ENCODE measurements around the gene OR7C1. TPM values are rescaled to one million over a fixed set of nuclear protein-coding genes. Genes with fewer than 3 reads are reported as not detected.
"Not testable (repeated sequence)": the region's sequence is repeated elsewhere in the genome, so short reads cannot be mapped to it uniquely, and the experiment has no call there.

Gene OR7C1
- total and polyA plus RNA-seq, 4 donors = 0.13 TPM; not detected in 3

GRCh38 chr19:14772995-14773394 lies 62.0 kb downstream of the OR7C1 start:
- Histone ChIP-seq H3K27me3 (ENCODE audit: control insufficient read depth in 1 of 2, insufficient read depth in 2 of 2, low read length in 1 of 2) (no peaks in the 10 kb centered on the region), H3K4me1 (ENCODE audit: control insufficient read depth in 1 of 2, insufficient read depth in 2 of 2, low read length in 2 of 2) (no peaks in the 10 kb centered on the region), H3K36me3 (ENCODE audit: control insufficient read depth in 1 of 2, insufficient read depth in 2 of 2, low read length in 1 of 2) (no peaks in the 10 kb centered on the region), H3K4me3 (ENCODE audit: low read length in 2 of 2) (no peak overlapping the region), H3K27ac (ENCODE audit: low read depth in 1 of 2, low read length in 2 of 2) (no peak overlapping the region), H3K9me3 (ENCODE audit: control insufficient read depth, low read length) (peaks cover 2% of the 10 kb centered on the region)
- 89 to 93% methylated on average over 7 of the region's 7 CpGs for WGBS, 2 donors
- no peak for ATAC-seq (ENCODE audit: low FRiP score)
- intact Hi-C loops (cut with DNase I) = no loop called here
- peak in 1 of 2 donors; percentile 2 for DNase-seq

GRCh38 chr19:14772467-14772866 lies 62.5 kb downstream of the OR7C1 start:
- WGBS, 2 donors = 77 to 83% methylated on average over 8 of the region's 8 CpGs
- Histone ChIP-seq H3K27ac (ENCODE audit: low read depth in 1 of 2, low read length in 2 of 2) (no peak overlapping the region), H3K4me1 (ENCODE audit: control insufficient read depth in 1 of 2, insufficient read depth in 2 of 2, low read length in 2 of 2) (no peaks in the 10 kb centered on the region), H3K36me3 (ENCODE audit: control insufficient read depth in 1 of 2, insufficient read depth in 2 of 2, low read length in 1 of 2) (no peaks in the 10 kb centered on the region), H3K4me3 (ENCODE audit: low read length in 2 of 2) (no peak overlapping the region), H3K9me3 (ENCODE audit: control insufficient read depth, low read length) (peaks cover 2% of the 10 kb centered on the region), H3K27me3 (ENCODE audit: control insufficient read depth in 1 of 2, insufficient read depth in 2 of 2, low read length in 1 of 2) (no peaks in the 10 kb centered on the region)
- intact Hi-C loops (cut with DNase I) = no loop called here
- DNase-seq = no peak
- ATAC-seq (ENCODE audit: low FRiP score) = no peak

- Histone ChIP-seq H3K4me3 (ENCODE audit: low read length in 2 of 2) (no peak overlapping the region), H3K9me3 (ENCODE audit: control insufficient read depth, low read length) (no peaks in the 10 kb centered on the region), H3K36me3 (ENCODE audit: control insufficient read depth in 1 of 2, insufficient read depth in 2 of 2, low read length in 1 of 2) (no peaks in the 10 kb centered on the region), H3K27me3 (ENCODE audit: control insufficient read depth in 1 of 2, insufficient read depth in 2 of 2, low read length in 1 of 2) (no peaks in the 10 kb centered on the region), H3K4me1 (ENCODE audit: control insufficient read depth in 1 of 2, insufficient read depth in 2 of 2, low read length in 2 of 2) (no peaks in the 10 kb centered on the region), H3K27ac (ENCODE audit: low read depth in 1 of 2, low read length in 2 of 2) (no peak overlapping the region)
- intact Hi-C loops (cut with DNase I) = no loop called here
- ATAC-seq (ENCODE audit: low FRiP score) = no peak
- 73 to 75% methylated on average over 11 of the region's 11 CpGs for WGBS, 2 donors
- DNase-seq = peak in 1 of 2 donors; percentile 44
Measured at GRCh38 chr19:14770944-14771839, 63.8 kb downstream of the OR7C1 start.

GRCh38 chr19:14770136-14770535 lies 64.8 kb downstream of the OR7C1 start:
- H3K36me3 ChIP-seq (ENCODE audit: control insufficient read depth in 1 of 2, insufficient read depth in 2 of 2, low read length in 1 of 2) = no peaks in the 10 kb centered on the region
- no peaks in the 10 kb centered on the region for H3K4me1 ChIP-seq (ENCODE audit: control insufficient read depth in 1 of 2, insufficient read depth in 2 of 2, low read length in 2 of 2)
- DNase-seq (peak in 1 of 2 donors; percentile 23), ATAC-seq (ENCODE audit: low FRiP score) (no peak)
- H3K4me3 ChIP-seq (ENCODE audit: low read length in 2 of 2) = no peak overlapping the region
- intact Hi-C loops (cut with DNase I) = no loop called here
- H3K27ac ChIP-seq (ENCODE audit: low read depth in 1 of 2, low read length in 2 of 2) = no peak overlapping the region
- H3K9me3 ChIP-seq (ENCODE audit: control insufficient read depth, low read length) = no peaks in the 10 kb centered on the region
- H3K27me3 ChIP-seq (ENCODE audit: control insufficient read depth in 1 of 2, insufficient read depth in 2 of 2, low read length in 1 of 2) = no peaks in the 10 kb centered on the region
- 78 to 82% methylated on average over 5 of the region's 5 CpGs for WGBS, 2 donors

GRCh38 chr19:14769201-14769600 lies 65.8 kb downstream of the OR7C1 start:
- intact Hi-C loops (cut with DNase I) = no loop called here
- H3K4me1 ChIP-seq (ENCODE audit: control insufficient read depth in 1 of 2, insufficient read depth in 2 of 2, low read length in 2 of 2) = no peaks in the 10 kb centered on the region
- no peak overlapping the region for H3K27ac ChIP-seq (ENCODE audit: low read depth in 1 of 2, low read length in 2 of 2)
- no peaks in the 10 kb centered on the region for H3K36me3 ChIP-seq (ENCODE audit: control insufficient read depth in 1 of 2, insufficient read depth in 2 of 2, low read length in 1 of 2)
- ATAC-seq (ENCODE audit: low FRiP score) = no peak
- DNase-seq = peak in 1 of 2 donors; percentile 43
- no peak overlapping the region for H3K4me3 ChIP-seq (ENCODE audit: low read length in 2 of 2)
- no peaks in the 10 kb centered on the region for H3K9me3 ChIP-seq (ENCODE audit: control insufficient read depth, low read length)
- H3K27me3 ChIP-seq (ENCODE audit: control insufficient read depth in 1 of 2, insufficient read depth in 2 of 2, low read length in 1 of 2) = no peaks in the 10 kb centered on the region
- 82 to 83% methylated on average over 5 of the region's 5 CpGs for WGBS, 2 donors

GRCh38 chr19:14768001-14768400 lies 67.0 kb downstream of the OR7C1 start:
- no peak overlapping the region for H3K4me3 ChIP-seq (ENCODE audit: low read length in 2 of 2)
- no peaks in the 10 kb centered on the region for H3K36me3 ChIP-seq (ENCODE audit: control insufficient read depth in 1 of 2, insufficient read depth in 2 of 2, low read length in 1 of 2)
- WGBS, 2 donors = 81 to 83% methylated on average over 2 of the region's 2 CpGs
- H3K9me3 ChIP-seq (ENCODE audit: control insufficient read depth, low read length) = no peaks in the 10 kb centered on the region
- H3K27me3 ChIP-seq (ENCODE audit: control insufficient read depth in 1 of 2, insufficient read depth in 2 of 2, low read length in 1 of 2) = no peaks in the 10 kb centered on the region
- peak in 1 of 2 donors; percentile 61 for DNase-seq
- no peak for ATAC-seq (ENCODE audit: low FRiP score)
- no peak overlapping the region for H3K27ac ChIP-seq (ENCODE audit: low read depth in 1 of 2, low read length in 2 of 2)
- no peaks in the 10 kb centered on the region for H3K4me1 ChIP-seq (ENCODE audit: control insufficient read depth in 1 of 2, insufficient read depth in 2 of 2, low read length in 2 of 2)
- intact Hi-C loops (cut with DNase I) = no loop called here

GRCh38 chr19:14767466-14767971 lies 67.5 kb downstream of the OR7C1 start:
- no peaks in the 10 kb centered on the region for H3K4me1 ChIP-seq (ENCODE audit: control insufficient read depth in 1 of 2, insufficient read depth in 2 of 2, low read length in 2 of 2)
- H3K4me3 ChIP-seq (ENCODE audit: low read length in 2 of 2) = no peak overlapping the region
- DNase-seq = peak in 1 of 2 donors; percentile 14
- no peak for ATAC-seq (ENCODE audit: low FRiP score)
- WGBS, 2 donors = 75 to 92% methylated on average over 2 of the region's 2 CpGs
- H3K27me3 ChIP-seq (ENCODE audit: control insufficient read depth in 1 of 2, insufficient read depth in 2 of 2, low read length in 1 of 2) = no peaks in the 10 kb centered on the region
- intact Hi-C loops (cut with DNase I) = no loop called here
- H3K36me3 ChIP-seq (ENCODE audit: control insufficient read depth in 1 of 2, insufficient read depth in 2 of 2, low read length in 1 of 2) = no peaks in the 10 kb centered on the region
- no peak overlapping the region for H3K27ac ChIP-seq (ENCODE audit: low read depth in 1 of 2, low read length in 2 of 2)
- H3K9me3 ChIP-seq (ENCODE audit: control insufficient read depth, low read length) = no peaks in the 10 kb centered on the region

GRCh38 chr19:14765841-14766240 lies 69.1 kb downstream of the OR7C1 start:
- DNase-seq; H3K27me3 ChIP-seq (ENCODE audit: control insufficient read depth in 1 of 2, insufficient read depth in 2 of 2, low read length in 1 of 2); ATAC-seq (ENCODE audit: low FRiP score); H3K4me1 ChIP-seq (ENCODE audit: control insufficient read depth in 1 of 2, insufficient read depth in 2 of 2, low read length in 2 of 2); H3K36me3 ChIP-seq (ENCODE audit: control insufficient read depth in 1 of 2, insufficient read depth in 2 of 2, low read length in 1 of 2); H3K4me3 ChIP-seq (ENCODE audit: low read length in 2 of 2); H3K27ac ChIP-seq (ENCODE audit: low read depth in 1 of 2, low read length in 2 of 2); intact Hi-C loops (cut with DNase I); H3K9me3 ChIP-seq (ENCODE audit: control insufficient read depth, low read length): not testable (repeated sequence)
- 78 to 82% methylated on average over 12 to 15 of the region's 15 CpGs for WGBS, 2 donors

- 81 to 96% methylated on average over 4 to 9 of the region's 18 CpGs for WGBS, 2 donors
- H3K36me3 ChIP-seq (ENCODE audit: control insufficient read depth in 1 of 2, insufficient read depth in 2 of 2, low read length in 1 of 2); intact Hi-C loops (cut with DNase I); ATAC-seq (ENCODE audit: low FRiP score); H3K4me1 ChIP-seq (ENCODE audit: control insufficient read depth in 1 of 2, insufficient read depth in 2 of 2, low read length in 2 of 2); DNase-seq; H3K27ac ChIP-seq (ENCODE audit: low read depth in 1 of 2, low read length in 2 of 2); H3K4me3 ChIP-seq (ENCODE audit: low read length in 2 of 2); H3K9me3 ChIP-seq (ENCODE audit: control insufficient read depth, low read length); H3K27me3 ChIP-seq (ENCODE audit: control insufficient read depth in 1 of 2, insufficient read depth in 2 of 2, low read length in 1 of 2): not testable (repeated sequence)
Measured at GRCh38 chr19:14765403-14765802, 69.6 kb downstream of the OR7C1 start.

All from aorta (tissue), 5 donors.